HS-5 (cell line): ENCODE results near the gene ARGFX.
"Not testable (repeated sequence)": the region's sequence is repeated elsewhere in the genome, so short reads cannot be mapped to it uniquely, and the experiment has no call there.

Source experiments
- DNase-seq: peaks from one replicate; pipeline ENCODE4 v3.0.0-alpha.2; 2012; ENCODE audit warnings: low read depth

Gene ARGFX

GRCh38 chr3:121567649-121568048 lies at the start of gene ARGFX:
ARGFX (plus strand) TSS chr3:121567949; CDS start chr3:121570714, 2,765 bp downstream.
- no peak for DNase-seq

- DNase-seq = no peak
Measured at GRCh38 chr3:121517953-121518655, 49.6 kb upstream of the ARGFX start.

GRCh38 chr3:121520510-121520909 lies 47.2 kb upstream of the ARGFX start:
- no peak for DNase-seq

- DNase-seq = no peak
Measured at GRCh38 chr3:121529308-121529707, 38.4 kb upstream of the ARGFX start.

- no peak for DNase-seq
Measured at GRCh38 chr3:121531269-121531668, 36.5 kb upstream of the ARGFX start.

DNA sequence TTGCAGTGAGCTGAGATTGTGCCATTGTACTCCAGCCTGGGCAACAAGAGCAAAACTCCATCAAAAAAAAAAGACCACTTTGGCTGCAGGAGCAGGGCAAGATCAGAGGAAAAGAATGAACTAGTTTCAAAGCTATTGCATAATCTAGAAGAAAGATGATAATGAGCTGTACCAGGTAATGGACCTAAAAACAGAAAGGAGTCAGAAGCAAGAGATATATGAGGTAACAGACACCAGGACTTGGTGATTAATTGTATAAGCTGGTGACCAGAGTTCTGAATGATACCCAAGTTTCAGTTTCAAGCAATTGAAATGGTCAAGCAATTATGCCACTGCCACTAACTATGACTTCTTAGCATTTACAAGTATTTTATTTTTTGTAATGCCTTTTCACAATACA lies 24.8 kb upstream of the ARGFX start:
- DNase-seq = no peak

GRCh38 chr3:121545049-121545573 lies 22.6 kb upstream of the ARGFX start:
- peak; percentile 13 for DNase-seq

GRCh38 chr3:121545574-121546455 lies 21.9 kb upstream of the ARGFX start, which contains the start of gene POLQ:
POLQ (minus strand) TSS chr3:121545988; CDS start chr3:121545877, 111 bp downstream.
- DNase-seq = peak; percentile 72

- DNase-seq = no peak
Measured at GRCh38 chr3:121552379-121552778, 15.4 kb upstream of the ARGFX start.

DNA sequence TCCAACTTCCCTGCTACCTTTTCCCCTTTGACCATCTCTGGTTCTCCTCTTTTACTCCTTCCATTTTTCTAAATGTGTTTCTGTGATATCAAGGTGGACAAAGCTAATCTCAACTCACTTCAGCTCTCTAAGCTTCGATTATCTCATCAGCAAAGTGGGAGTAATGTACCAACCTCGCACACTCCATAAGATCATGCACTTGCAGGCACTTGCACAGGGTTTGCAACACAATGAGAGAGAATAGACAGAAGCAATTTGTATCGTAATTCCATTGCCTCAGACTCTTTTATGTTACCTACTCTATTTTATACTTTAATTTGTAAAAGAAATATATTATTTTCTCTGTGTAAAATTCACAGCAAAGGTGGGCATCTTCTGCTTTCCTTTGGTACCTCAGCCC lies 15.0 kb upstream of the ARGFX start:
- DNase-seq = no peak

- no peak for DNase-seq
Measured at GRCh38 chr3:121557426-121557934, 10.3 kb upstream of the ARGFX start.

GRCh38 chr3:121562148-121562547 lies 5.6 kb upstream of the ARGFX start:
- DNase-seq = no peak

GRCh38 chr3:121566773-121567172 lies 976 bp upstream of the ARGFX start:
- no peak for DNase-seq

DNA sequence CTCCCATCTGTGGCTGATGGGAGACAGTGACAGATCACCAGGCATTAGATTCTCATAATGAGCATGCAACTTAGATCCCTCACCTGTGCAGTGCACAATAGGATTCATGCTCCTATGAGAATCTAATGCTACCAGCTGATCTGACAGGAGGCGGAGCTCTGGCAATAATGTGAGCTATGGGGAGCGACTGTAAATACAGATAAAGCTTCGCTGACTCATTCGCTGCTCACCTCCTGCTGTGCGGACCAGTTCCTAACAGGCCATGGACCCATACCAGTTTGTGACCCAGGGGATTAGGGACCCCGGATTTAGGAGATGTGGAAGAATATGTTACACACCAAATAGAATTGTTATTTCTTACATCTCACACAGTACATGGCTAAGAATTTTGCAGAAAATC lies 6.7 kb downstream of the ARGFX start:
- no peak for DNase-seq

- DNase-seq = no peak
Measured at GRCh38 chr3:121581691-121582090, 13.9 kb downstream of the ARGFX start.

DNA sequence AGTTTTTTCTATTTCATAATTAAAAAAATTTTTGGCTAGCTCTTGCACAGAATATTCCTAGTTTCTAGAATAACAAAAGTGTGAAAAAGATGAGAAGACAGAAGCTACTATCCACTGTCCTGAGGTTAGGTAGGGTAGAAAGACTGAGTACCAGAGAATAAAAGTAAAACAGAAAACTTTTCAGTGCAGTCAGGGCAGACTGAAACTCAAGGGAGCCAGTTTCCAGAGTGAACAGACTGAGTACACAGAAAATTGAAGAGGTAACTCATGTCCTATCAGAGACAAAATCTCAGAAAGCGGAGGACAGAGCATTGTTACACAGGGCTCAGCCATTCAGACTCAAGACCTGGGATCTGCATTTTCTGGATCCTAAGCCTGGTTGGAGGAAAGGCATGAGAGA lies 16.7 kb downstream of the ARGFX start:
- no peak for DNase-seq

DNA sequence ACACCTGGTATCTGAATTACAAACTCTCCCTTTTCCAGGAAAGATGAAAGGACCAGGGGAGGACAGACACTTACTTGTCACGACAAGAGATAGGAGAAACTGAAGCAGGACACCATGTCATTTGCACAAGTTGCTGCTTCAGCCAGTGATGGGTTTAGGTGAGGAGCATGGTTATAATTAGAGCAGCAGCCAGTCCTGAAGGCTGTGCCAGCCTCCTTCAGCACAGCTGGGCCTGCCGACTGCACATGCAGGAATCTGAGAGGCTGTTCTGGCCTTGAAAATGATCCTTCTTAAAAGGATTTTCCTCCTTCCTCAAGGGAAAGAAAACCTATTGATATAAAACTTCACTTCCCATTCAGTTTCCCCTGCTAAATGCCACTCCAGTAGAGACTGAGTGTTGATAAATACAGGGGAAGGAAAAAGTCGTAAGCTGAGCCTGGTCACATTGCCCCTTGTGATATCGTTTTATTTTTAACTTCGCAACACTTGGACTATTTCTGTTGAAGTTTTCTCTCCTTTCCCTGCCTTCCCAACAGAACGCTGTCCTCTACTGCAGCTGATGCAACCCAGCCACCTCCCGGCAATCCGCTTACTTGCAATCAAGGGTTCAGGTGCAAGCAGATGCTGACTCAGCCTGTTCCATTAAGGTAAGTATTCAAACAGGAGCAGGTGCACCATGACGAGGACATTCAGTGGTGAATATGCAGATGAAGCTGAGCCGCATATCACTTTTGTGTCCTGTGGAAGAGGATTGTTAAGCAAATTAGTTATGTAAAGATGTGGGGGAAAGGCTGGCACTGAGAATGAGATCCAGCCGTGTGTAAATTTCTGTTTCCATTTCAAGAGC lies 25.3 kb downstream of the ARGFX start, which contains the start of gene FBXO40:
TSS of gene FBXO40 (plus strand) at position 524 of the 847 bp plus-strand sequence. CDS start 27,197 bp downstream, outside the sequence.
- no peak for DNase-seq

GRCh38 chr3:121593806-121594205 lies 26.1 kb downstream of the ARGFX start:
- not testable (repeated sequence) for DNase-seq

DNA sequence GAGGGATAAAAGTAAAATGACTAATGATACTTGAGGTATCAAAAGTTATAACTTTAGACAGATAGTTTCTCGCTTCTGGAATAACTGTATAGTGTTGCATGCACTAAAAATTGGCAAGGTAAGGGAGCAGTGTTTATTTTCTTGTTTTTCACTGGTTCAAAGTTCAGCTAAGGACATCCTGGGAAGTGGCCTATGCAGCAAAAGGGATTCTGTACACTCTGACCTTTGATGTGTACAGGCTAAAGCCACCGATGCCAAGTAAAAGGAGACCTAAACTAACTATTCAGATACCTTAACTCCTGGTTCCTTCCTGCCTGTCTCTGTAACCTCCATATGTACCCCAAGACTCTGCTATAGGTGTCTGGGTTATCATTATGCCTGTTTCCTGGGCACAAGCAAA lies 27.1 kb downstream of the ARGFX start:
- no peak for DNase-seq

DNA sequence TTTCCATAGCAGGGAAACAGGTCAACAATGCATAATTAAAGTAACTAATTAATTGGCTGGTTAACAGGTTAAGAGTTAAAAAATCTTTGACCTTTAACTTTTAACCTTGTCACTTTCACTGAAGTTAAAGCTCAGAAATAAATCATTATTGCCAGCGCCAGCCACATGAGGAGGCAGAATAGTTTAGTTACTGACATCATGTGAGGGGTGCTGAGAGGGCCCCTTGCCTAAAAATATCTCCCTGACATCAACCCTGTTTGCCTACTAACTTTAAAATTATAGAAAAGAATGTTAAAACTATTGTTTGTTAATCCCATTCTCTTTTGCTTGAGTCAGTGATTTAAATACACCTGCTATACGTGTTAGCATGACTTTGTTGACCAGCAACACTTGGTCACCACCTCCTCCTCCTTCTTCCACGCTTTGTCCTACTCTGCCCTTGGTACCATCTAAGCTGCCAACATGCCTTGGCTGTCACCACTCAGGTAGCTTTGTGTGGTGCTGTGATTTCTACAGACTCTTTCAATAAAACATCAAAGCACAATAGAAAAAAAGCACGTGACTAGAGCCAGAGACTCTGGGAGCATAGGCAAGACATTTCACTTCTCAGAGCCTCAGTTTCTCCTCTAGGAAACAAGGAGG lies 28.1 kb downstream of the ARGFX start:
- no peak for DNase-seq

DNA sequence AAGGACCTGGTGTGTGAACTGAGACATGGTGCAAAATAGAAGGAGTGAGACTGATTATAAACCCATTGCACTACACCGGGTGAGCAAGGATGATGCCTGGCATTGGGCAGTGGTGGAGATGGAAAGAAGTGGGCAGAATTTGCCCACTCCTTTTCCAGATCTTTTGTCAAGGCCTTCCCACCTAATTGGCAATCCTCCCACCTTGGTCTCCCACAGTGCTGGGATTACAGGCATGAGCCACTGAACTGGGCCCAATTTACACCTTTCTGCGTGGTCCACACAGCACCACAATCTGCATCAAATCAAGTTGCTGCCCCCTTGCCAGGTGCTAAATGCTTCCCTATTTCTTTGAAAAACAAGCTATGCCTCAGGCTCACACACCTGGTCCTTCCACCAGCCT lies 30.8 kb downstream of the ARGFX start:
- no peak for DNase-seq
